NCI-H82 treated with DMSO at 0.1 percent for 48 hours (cell line): Measurements from ENCODE around the gene TCHP.
"Not testable (repeated sequence)": the region's sequence is repeated elsewhere in the genome, so short reads cannot be mapped to it uniquely, and the experiment has no call there.

Source experiments
- DNase-seq: peaks from one replicate; lab custom pipeline; 2025; ENCODE audit not compliant: unreplicated experiment; lab: John Stamatoyannopoulos, UW

TCHP gene, protein sequence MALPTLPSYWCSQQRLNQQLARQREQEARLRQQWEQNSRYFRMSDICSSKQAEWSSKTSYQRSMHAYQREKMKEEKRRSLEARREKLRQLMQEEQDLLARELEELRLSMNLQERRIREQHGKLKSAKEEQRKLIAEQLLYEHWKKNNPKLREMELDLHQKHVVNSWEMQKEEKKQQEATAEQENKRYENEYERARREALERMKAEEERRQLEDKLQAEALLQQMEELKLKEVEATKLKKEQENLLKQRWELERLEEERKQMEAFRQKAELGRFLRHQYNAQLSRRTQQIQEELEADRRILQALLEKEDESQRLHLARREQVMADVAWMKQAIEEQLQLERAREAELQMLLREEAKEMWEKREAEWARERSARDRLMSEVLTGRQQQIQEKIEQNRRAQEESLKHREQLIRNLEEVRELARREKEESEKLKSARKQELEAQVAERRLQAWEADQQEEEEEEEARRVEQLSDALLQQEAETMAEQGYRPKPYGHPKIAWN

DNA sequence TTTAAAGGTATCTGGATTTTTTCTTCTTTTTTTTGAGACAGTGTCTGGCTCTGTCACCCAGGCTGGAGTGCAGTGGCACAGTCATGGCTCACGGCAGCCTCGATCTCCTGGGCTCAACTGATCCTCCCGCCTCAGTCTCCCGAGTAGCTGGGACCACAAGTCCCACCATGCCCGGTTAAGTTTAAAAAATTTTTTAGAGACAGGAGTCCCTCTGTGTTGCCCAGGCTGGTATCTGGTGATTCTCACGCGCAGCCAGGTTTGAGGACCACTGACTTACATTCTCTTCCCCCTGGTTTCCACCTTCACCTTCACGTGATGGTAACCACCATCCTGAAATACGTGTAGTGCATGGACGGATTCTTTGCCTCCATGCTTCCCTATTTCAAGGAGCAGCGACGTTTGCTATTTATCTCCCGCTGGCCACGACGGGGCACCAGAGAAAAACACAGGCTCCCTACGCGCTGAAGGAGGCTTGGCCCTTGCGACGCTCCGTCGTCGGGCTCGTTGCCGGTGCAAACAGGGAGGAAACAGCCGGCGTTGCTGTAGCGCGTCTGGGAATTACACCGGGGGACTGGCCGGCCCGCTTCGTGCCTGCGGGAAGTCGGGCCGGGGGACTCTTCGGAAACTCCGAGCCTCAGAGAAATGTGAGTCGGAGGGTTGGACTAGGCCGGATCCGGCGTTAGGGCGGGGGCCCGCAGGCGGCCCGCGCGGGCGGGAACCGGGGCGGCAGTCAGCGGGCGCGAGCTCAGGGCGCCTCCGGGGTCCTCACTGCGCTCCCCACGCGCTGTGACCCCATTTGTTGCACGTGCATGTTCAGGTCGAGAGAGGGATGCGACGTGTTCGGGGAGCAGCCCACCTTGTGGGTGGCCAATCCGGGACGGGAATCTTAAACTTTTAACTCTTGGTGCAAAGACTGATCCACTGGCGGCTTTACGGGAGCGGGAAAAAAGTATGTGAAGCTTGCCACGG is at the start of gene TCHP:
Gene TCHP (plus strand): TSS at position 492 of the 969 bp plus-strand sequence. CDS start 2,753 bp downstream, outside the sequence.
- peak; percentile 62 for DNase-seq

DNA sequence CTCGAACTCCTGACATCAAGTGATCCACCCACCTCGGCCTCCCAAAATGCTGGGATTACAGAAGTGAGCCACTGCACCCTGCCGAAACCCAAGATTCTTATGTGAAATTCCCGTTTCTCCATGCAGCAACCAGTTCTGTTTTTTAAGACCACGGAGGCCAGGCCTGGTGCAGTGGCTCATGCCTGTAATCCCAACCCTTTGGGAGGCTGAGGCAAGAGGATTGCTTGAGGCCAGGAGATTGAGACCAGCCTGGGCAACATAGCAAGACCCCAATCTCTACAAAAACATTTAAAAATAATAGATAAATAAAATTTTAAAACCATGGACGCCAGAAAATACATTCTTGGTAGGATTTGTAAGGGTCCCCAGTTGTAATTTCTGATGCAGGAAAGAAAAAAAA is 49.6 kb upstream of the TCHP start:
- DNase-seq = not testable (repeated sequence)

DNA sequence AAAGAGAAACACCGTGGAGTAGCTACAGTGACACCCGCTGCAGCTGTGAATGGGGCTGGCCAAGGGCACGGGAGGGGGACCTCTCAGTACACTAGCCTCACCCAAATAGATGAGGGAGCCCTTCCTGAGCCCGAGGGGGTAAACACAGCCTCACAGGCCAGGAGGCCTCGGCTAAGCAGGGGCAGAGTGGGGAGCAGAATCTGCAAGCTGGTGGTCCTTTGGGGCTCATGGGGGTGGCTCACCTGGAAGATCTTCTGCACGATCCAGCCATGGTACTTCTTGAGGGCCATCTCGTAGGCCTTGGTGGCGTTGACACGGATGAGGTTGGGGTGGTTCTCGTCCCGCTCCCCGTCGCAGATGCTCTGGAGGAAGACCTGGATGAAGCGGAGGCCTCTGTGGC is 44.7 kb upstream of the TCHP start:
- no peak for DNase-seq

DNA sequence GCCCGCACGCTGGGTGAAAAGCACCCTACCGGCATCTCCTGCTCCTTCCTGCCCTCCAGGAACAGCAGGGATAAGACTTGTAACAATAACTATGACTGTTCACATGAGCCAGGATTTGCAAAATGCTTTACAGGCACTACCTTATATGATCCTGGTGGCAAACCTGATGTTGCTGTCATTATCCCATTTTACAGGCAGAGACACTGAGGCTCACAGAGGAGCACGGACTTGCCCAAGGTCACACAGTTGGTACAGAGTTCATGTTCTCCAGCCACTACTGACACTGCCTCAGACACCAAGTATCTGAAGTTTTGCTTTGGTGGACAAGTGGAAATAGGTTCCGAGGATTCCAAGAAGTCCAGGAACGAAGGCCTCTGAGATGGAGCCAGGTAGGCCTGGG is 42.4 kb upstream of the TCHP start:
- no peak for DNase-seq

DNA sequence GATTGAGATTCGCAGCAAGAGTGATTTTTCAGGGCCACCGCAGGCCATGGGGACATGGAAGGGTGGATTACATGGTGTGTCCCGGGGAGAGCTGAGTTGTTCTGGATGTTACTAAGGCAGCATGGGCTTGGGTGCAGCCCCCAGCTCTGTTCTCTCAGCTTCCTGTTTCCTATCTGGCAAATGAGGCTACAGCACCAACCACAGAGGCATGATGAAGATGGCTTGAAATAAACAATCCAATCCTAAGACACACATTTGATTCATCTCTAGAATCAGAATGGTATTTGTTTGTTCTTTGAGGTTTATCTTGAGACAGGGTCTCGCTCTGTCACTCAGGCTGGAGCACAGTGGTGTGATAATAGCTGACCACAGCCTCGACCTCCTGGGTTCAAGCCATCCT is 41.3 kb upstream of the TCHP start:
- no peak for DNase-seq

DNA sequence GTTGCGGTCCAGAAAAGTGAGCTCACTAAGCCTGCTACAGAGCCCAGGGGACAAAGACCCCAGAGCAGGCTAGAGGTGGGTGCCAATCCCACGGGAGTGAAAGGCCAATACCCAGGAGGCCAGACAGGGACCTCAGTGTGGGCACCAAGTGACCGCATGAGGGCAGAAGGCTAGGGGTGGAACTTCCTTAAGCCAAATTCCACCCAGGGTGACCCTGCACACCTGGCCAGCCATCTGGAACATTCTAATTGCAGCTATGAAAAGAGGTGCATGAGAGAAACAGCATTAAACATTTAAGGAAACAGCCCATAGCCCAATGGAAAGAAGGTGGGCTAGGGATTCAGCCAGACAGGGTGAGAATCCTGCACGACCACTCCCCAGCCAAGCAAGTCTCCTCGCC is 39.1 kb upstream of the TCHP start:
- DNase-seq = no peak

DNA sequence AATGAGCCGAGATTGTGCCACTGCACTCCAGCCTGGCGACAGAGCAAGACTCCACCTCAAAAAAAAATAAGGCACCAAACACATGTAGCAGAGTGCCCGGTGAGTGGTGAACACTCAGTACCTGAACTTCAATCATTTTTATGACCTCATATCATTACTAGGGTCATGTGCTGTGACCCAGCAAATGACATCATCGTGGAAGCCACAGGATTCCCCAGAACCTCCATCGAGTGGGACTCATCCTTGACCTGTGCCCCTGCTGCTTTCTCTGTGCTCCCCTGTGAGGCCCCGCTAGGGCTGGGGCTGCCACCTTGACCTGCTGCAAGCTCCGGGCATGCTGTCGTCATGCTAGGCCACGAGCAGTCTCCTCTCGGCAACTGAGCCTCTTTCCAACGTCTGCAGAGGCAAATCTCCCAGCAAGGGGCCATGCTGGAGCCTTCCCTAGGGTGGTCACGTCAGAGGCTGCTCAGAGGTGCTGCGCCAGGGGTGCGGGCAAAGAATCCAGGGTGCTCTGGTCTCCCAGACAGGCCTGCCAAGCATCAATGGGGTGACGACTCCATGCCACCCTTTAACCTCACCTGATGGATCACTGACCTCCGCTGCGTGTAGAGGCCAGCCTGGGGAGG is 38.3 kb upstream of the TCHP start:
- DNase-seq = no peak

DNA sequence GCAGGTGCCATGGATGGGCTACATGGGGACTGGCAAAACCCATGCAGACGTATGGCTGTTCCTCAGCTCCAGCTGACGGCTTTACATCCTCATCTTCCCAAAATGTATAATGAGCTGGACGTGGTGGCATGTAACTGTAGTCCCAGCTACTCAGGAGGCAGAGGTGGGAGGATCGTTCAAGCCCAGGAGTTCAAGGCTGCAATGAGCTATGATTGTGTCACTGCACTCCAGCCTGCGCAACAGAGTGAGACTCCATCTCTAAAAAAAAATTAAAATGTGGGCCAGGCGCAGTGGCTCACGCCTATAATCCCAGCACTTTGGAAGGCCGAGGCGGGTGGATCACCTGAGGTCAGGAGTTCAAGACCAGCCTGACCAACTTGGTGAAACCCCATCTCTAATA is 37.6 kb upstream of the TCHP start:
- DNase-seq = not testable (repeated sequence)

DNA sequence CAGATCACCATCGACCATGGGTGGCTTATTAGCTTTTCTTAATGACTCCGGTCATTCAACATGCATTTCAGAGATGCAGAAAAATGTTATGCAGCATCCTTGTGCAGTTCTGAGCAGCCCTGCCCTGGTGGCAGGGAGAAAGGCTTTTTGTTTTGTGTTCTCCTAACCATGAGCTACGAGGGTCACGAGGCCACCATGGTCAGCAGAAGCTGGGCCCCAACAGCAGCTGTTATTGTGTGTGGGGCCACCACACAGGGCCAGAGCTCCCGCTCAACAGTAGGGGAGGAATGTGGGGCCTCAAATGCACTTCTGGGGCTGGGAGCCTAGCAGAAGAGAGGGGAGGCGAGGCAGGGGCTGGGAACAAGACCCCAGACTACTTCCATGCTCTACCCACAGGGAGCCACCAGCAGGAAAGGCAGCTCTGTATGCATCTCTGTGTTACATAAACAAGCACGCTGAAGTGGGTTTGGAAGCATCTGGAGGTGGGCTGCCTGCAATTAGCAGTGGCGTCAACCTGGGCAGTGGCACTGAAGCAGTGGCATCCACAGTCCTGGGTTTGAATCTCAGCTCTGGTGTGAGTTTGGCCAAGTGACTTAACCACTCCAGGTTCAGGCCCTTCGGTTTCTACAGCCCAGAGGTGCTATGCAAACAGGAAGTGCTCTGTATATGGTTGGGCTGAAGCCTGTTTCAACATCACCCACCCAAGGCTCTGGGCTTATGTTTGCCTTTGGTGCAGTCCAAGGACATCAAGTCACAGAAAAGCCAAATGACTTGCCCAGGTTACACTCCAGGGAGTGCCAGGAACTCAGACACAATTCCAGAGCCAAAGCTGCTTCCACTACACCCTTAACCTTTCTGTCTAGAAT is 36.0 kb upstream of the TCHP start:
- no peak for DNase-seq

DNA sequence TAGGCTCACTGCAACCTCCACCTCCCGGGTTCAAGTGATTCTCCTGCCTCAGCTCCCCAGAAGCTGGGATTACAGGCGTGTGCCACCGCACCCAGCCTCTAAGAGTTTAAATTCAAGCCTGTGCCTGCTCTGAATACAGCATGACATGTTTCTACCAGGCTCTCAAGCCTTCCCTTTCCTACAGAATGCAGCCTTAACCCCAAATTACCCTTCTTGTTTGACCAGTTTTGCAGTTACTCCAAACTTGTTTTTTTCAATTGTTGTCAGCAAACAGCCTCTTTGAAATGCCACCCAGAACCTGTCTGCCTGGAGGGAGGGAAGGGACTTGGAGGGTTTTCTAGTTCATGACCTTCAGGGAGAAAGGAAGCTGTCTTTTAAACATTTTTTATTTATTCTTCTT is 35.2 kb upstream of the TCHP start:
- no peak for DNase-seq

DNA sequence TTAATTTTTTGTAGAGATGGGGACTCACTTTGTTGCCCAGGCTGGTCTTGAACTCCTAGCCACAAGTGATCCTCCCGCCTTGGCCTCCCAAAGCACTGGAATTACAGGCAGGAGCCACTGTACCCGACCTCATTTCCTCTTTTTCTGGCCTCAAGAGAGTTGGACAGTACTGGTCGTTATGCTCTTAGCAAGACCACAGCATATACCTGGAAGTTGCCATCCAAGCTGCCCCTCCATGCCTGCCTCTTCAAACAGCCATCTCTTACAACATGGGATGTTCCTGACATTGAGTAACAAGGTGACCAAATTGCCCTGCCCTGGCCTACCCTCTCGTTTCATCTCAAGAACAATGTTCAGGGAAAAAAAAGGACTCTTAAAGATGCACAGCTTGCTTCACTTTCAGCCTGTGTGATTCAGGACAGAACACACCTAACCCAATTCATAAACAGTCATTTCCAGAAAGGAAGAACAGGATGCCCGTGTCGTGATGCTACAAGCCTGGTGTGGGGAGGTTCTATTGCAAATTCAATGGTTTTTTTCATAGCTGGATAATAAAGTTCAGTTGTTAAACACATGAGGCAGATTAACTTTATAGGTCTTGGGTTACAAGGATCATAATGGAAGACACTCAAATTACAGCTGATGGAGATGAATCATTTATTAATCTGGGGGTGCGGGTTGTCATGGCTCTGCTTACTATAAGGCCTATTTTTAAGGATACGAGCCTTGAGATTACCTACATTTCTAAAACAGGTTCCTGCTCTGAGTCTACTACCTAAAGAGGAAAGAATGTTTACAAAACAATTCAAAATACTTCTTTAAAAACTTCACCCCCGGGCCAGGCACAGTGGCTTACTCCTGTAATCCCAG is 31.7 kb upstream of the TCHP start:
- DNase-seq = no peak

DNA sequence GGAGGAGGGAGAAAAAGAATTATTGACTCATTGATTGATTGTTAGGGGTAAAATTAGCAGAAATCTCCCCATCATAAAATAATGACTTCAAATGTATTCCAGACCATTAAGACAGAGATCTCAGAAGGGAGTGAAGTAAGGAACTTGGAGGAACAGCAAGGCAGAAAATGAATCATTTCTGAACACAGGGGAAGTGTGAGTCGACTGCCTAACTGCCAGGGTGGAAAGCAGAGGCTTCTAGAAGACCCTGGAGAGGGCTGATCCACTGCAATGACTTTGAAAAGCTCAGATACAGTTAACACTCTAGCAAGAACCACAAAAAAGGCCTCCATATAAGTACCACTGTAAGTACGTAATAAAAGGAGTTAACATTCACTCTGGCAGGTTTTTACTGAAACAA is 29.4 kb upstream of the TCHP start:
- no peak for DNase-seq

DNA sequence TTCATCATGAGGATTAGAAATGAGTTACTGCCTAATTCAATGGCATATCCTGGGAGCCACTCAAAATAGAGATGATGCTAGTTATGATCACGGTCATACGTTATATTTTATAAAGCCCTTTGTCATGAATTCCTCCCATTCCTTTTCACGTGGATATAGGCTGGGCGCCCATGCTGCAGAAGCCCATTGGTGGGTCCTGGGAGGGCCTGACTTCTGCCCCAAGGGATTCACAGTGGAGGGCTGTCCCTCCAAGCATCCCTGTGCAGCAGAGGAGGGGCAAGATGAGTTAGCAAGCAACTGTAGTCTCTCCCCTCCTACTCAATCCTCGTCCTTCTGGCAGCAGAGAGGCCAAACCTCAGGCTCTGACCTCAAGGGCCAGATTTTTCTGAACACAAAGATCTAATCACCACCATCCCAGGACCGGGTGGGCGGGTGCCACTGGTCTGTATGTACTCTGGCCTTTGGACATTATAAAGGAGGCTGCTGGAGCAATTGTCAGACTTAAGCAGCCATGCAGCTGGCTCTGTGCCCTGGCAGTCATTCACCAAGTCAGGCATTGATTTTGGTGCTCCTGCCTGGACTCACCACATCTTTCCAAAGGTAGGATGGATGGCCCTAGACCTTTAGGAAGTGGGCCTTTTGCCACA is 28.3 kb upstream of the TCHP start:
- no peak for DNase-seq

DNA sequence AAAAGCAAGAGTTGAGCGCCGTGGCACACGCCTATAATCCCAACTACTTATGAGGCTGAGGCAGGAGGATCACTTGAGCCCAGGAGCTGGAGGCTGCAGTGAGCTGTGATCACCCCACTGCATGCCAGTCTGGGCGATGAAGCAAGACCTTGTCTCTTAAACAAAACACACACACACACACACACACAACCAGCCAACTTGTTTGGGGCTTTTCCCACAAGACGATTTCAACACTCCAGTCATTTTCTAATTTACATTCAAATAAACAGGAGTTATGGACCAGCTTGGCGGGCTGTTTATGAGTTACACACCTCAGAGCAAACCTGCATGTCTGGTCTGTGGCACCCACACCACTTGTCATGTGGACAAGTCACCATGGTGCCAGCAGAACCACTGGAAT is 26.4 kb upstream of the TCHP start:
- DNase-seq = no peak

DNA sequence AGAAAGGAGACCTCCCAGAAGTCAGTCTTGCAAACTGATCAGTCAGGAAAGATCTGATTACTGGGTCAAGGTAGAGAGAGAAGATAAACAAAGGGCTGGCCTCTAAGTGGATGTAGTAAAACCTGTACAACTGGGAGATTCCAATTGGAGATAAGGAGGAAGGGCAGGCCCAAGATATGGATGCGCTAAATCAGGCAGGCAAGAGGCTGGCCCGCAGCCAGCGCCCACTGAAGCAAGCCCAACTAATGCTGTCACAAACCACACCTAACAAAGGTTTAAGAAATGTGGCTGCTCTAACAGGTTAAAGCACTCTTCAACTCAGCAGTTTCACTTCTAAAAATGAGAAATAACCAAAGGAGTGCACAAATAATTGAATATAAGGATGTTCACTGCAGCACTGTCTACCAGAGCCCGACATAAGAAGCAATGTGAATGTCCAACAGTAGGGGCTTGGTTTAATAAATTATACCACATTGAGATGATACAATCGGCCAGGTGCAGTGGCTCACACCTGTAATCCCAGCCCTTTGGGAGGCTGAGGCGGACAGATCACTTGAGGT is 24.4 kb upstream of the TCHP start:
- DNase-seq = no peak

DNA sequence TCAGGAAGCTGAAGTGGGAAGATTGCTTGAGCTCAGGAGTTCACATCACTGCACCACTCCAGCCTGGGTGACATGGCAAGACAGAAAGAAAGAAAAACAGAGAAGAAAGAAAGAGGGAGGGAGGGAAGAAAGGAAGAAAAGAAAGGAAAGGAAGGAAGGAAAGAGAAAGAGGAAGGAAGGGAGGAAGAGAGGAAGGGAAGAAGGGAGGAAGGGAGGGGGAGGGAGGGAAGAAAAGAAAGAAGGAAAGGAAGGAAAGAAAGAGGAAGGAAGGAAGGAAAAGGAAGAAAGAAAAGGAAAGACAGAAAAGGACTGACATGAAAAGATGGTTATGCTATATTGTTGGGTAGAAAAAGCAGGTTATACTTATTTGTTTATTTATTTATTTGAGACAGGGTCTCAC is 23.7 kb upstream of the TCHP start:
- no peak for DNase-seq

DNA sequence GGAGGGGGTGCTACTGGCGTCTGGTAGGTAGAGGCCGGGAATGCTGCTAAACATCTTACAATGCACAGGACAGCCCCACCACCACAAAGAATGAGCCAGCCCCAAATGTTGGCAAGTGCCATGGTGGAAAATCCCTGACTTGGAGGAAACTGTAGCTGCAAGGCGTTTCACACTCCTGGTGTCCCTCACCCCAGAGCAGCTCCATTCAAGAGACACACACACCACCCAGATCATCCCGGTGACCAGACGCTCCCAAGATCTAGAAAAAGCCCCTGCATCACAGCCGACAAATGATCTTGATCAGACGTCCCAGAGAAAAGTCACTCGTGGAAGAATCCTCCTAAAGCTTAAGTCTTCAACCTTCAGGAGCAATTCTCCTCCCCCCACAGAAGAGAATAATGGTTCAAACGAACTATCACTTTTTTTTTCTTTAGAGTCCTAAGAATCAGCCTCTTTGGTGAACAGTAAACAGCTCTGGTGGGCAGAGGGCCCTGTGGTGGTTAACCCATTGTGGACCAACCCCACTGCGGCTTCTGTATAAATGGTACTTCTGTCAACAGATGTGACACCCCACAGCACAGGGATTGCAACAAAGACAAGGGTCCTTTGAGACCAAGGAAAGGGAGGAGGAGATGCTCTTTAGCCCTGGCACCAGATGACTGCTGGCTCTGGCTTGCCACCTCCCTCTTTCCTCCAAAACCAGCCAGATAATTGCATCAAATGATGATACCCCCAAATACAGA is 22.4 kb upstream of the TCHP start:
- DNase-seq = no peak

DNA sequence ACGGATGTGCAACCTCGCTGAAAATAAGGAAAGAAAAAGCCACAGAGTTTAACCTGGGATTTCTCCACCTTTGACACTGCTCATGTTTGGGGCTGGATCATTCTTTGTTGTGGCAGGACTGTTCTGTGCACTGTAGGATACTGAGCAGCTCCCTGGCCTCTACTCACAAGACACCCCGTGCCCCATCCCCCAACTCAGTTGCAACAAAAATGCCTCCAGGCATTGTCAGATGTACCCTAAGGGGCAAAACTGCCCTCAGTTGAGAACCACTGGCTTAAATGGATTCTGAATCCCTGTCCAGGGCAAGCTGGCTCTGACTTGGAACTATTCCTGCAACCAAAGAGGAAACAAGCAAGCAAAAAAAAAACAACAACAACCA is 21.8 kb upstream of the TCHP start:
- DNase-seq = no peak
